ENCODE data around the gene DMD. TPM values are rescaled to one million over a fixed set of nuclear protein-coding genes. Genes with fewer than 3 reads are reported as not detected.

Gene DMD
- total RNA-seq, 1 experiment from 2014 or later: 25.3 TPM

DNA sequence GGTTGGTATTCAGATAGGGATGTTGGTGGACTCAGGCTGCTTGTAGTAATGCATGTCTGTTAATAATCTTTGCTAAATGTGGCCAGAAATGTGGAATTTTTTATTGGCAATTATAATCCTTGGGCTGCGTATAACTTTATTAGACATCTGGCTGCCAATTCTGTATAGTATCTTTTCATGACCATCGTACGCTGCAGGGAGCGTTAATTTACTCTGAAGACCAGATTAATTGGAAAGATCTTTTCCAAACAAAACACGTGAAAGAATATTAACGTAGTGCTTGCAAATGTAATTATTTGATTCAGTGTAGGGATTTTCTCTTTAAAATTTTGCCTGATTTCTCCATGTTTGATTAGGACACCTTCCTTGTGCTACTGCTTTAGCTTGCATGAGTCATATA lies 2100.7 kb downstream of the DMD start:
- no TSS peak for BruUV-seq (replicated peaks)
- no peaks in the 10 kb centered on the region for H3K27me3 ChIP-seq (ENCODE audit: insufficient read depth, low read depth)
- H3K9me2 ChIP-seq (ENCODE audit: insufficient read depth): no peaks in the 10 kb centered on the region
- TF ChIP-seq CTCF (conservative IDR thresholded peaks at IDR 0.05): no peak
- no peak for TF ChIP-seq EZH2 (IDR thresholded peaks at IDR 0.05; ENCODE audit: low read depth)
- no peak for DNase-seq
- no peaks in the 10 kb centered on the region for H3K36me3 ChIP-seq (ENCODE audit: low read depth)
- no peak overlapping the region for H3K27ac ChIP-seq
- no peak overlapping the region for H3K4me2 ChIP-seq
- POLR2A ChIA-PET (ENCODE audit: unreplicated experiment): no interaction called here
- no peaks in the 10 kb centered on the region for H3K9me3 ChIP-seq (ENCODE audit: insufficient read depth, low read depth)
- no peak overlapping the region for H2AFZ ChIP-seq
- H3F3A ChIP-seq (ENCODE audit: insufficient read depth, low read depth): no peaks in the 10 kb centered on the region
- H4K20me1 ChIP-seq (ENCODE audit: insufficient read depth): no peaks in the 10 kb centered on the region
- no peak overlapping the region for H3K4me3 ChIP-seq
- intact Hi-C loops (cut with micrococcal nuclease; ENCODE audit: unreplicated experiment): no loop called here
- 0 out of 2 replicates have a peak, but pooled peaks cover 4% of the 10 kb centered on the region for H3K4me1 ChIP-seq (replicated peaks; ENCODE audit: insufficient read depth)
- H3K79me2 ChIP-seq (ENCODE audit: low read depth): no peaks in the 10 kb centered on the region
- CTCF ChIA-PET: no interaction called here

- Histone ChIP-seq H4K20me1 (ENCODE audit: insufficient read depth) (no peaks in the 10 kb centered on the region), H3K36me3 (ENCODE audit: low read depth) (no peaks in the 10 kb centered on the region), H3K4me1 (replicated peaks; ENCODE audit: insufficient read depth) (no peaks in the 10 kb centered on the region), H3K9me3 (ENCODE audit: insufficient read depth, low read depth) (no peaks in the 10 kb centered on the region), H2AFZ (no peak overlapping the region), H3K27me3 (ENCODE audit: insufficient read depth, low read depth) (no peaks in the 10 kb centered on the region), H3K79me2 (ENCODE audit: low read depth) (no peaks in the 10 kb centered on the region), H3F3A (ENCODE audit: insufficient read depth, low read depth) (no peaks in the 10 kb centered on the region), H3K9me2 (ENCODE audit: insufficient read depth) (no peaks in the 10 kb centered on the region), H3K27ac (no peak overlapping the region), H3K4me3 (no peak overlapping the region), H3K4me2 (no peak overlapping the region)
- ChIA-PET POLR2A (ENCODE audit: unreplicated experiment) (no interaction called here), CTCF (no interaction called here)
- DNase-seq: no peak
- no peak for TF ChIP-seq EZH2 (IDR thresholded peaks at IDR 0.05; ENCODE audit: low read depth)
- TF ChIP-seq CTCF (conservative IDR thresholded peaks at IDR 0.05): no peak
- no TSS peak for BruUV-seq (replicated peaks)
- intact Hi-C loops (cut with micrococcal nuclease; ENCODE audit: unreplicated experiment): no loop called here
Measured at GRCh38 chrX:31099536-31100090, 2111.7 kb downstream of the DMD start.

DNA sequence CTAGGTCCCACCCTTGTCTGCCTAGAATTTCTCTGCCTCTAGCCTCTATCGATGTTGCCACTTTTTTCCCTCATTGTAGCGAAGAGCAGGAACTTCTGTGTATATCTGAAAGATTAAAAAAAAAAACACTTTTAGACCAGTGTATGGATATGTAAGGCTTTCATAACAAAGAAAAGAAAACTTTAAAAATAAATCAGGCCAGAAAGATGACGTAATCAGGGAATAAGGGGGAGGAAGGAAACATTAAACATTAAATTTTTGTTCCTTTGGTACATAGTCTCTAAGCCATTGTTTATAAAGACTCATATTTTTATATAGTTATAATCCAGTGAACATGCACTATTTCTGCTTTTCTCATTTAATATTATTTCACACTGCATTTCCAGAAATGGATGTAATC lies 2113.3 kb downstream of the DMD start:
- CTCF ChIA-PET: no interaction called here
- no peaks in the 10 kb centered on the region for H3K36me3 ChIP-seq (ENCODE audit: low read depth)
- no peak overlapping the region for H3K4me3 ChIP-seq
- POLR2A ChIA-PET (ENCODE audit: unreplicated experiment): no interaction called here
- no peak overlapping the region for H3K4me2 ChIP-seq
- H4K20me1 ChIP-seq (ENCODE audit: insufficient read depth): no peaks in the 10 kb centered on the region
- H3K9me2 ChIP-seq (ENCODE audit: insufficient read depth): no peaks in the 10 kb centered on the region
- H3F3A ChIP-seq (ENCODE audit: insufficient read depth, low read depth): no peaks in the 10 kb centered on the region
- H3K4me1 ChIP-seq (replicated peaks; ENCODE audit: insufficient read depth): no peaks in the 10 kb centered on the region
- BruUV-seq (replicated peaks): no TSS peak
- H3K27me3 ChIP-seq (ENCODE audit: insufficient read depth, low read depth): no peaks in the 10 kb centered on the region
- no peaks in the 10 kb centered on the region for H3K79me2 ChIP-seq (ENCODE audit: low read depth)
- H3K9me3 ChIP-seq (ENCODE audit: insufficient read depth, low read depth): no peaks in the 10 kb centered on the region
- intact Hi-C loops (cut with micrococcal nuclease; ENCODE audit: unreplicated experiment): no loop called here
- no peak for DNase-seq
- H2AFZ ChIP-seq: no peak overlapping the region
- no peak for TF ChIP-seq CTCF (conservative IDR thresholded peaks at IDR 0.05)
- no peak for TF ChIP-seq EZH2 (IDR thresholded peaks at IDR 0.05; ENCODE audit: low read depth)
- no peak overlapping the region for H3K27ac ChIP-seq
